ENCODE results near the gene PDE7B. TPM values are rescaled to one million over a fixed set of nuclear protein-coding genes. Genes with fewer than 3 reads are reported as not detected.

Gene PDE7B
- total RNA-seq, 1 donor from 2014 or later: 12.6 TPM

DNA sequence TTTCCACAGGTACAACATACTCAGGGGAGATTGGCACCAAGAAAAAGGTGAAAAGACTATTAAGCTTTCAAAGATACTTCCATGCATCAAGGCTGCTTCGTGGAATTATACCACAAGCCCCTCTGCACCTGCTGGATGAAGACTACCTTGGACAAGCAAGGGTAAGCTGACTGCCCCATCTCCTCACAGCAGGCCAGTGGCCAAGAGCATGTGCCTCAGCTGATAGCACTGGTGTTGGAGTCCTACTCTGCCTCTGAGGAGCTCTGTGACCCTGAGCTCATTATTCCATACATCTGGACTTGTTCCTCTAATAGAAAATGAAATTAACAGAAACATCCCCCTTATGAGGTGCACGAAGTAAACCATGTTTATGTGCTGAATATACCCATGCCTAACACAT lies 295.8 kb downstream of the PDE7B start:
- peaks cover 19% of the 10 kb centered on the region for H3K36me3 ChIP-seq
- H3K9me3 ChIP-seq (replicated peaks): peaks cover 3% of the 10 kb centered on the region
- no peak overlapping the region for H3K4me3 ChIP-seq
- H3K27me3 ChIP-seq (ENCODE audit: low read depth): no peaks in the 10 kb centered on the region
- TF ChIP-seq CTCF (IDR thresholded peaks at IDR 0.05; ENCODE audit: borderline replicate concordance): no peak
- H3K27ac ChIP-seq (replicated peaks): peak overlapping the region; percentile 56
- DNase-seq: peak; percentile 23
- peaks cover 64% of the 10 kb centered on the region for H3K4me1 ChIP-seq
- intact Hi-C loops (cut with micrococcal nuclease): no loop called here

DNA sequence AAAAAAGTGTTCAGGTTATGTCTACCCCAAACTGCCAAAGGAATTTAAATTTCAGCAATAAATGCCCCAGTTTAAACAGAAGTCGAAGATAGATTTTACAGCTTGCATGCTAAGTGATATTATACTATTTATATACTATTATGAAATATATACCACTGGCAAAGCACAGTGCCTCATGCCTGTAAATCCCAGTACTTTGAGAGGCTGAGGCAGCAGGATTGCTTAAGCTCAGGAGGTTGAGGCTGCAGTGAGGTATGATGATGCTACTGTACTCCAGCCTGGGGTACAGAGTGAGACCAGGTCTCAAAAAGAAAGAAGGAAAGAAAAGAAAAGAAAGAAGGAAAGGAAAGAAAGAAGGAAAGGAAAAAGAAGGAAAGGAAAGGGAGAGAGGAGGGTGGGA lies 296.6 kb downstream of the PDE7B start:
- Histone ChIP-seq H3K4me3 (no peak overlapping the region), H3K36me3 (peaks cover 23% of the 10 kb centered on the region), H3K4me1 (peaks cover 71% of the 10 kb centered on the region), H3K27me3 (ENCODE audit: low read depth) (no peaks in the 10 kb centered on the region), H3K9me3 (replicated peaks) (no peaks in the 10 kb centered on the region), H3K27ac (replicated peaks) (peak overlapping the region; percentile 56)
- no peak for DNase-seq
- TF ChIP-seq CTCF (IDR thresholded peaks at IDR 0.05; ENCODE audit: borderline replicate concordance): no peak
- intact Hi-C loops (cut with micrococcal nuclease): no loop called here

DNA sequence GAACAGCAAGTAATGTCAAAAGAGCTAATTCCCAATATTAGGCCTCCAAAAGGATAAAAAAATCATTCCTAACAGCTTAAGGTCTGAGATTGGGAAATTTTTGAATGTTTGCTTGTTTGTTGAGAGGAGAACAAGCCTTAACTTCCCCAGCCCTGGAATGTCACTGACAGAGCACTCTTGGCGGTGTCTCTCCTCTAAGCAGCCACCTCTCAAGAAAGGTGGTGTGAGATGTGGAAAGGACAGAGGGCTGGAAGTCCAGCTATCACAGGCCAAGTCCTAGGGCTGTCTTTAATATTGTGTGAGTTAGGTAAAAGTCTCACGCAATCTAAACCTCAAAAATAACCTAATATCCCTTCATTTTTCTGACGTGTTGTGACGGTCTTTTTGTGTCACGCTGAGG lies 297.0 kb downstream of the PDE7B start:
- Histone ChIP-seq H3K36me3 (peaks cover 26% of the 10 kb centered on the region), H3K27ac (replicated peaks) (peak overlapping the region; percentile 56), H3K4me3 (no peak overlapping the region), H3K9me3 (replicated peaks) (no peaks in the 10 kb centered on the region), H3K4me1 (peaks cover 76% of the 10 kb centered on the region), H3K27me3 (ENCODE audit: low read depth) (no peaks in the 10 kb centered on the region)
- TF ChIP-seq CTCF (IDR thresholded peaks at IDR 0.05; ENCODE audit: borderline replicate concordance): no peak
- no peak for DNase-seq
- intact Hi-C loops (cut with micrococcal nuclease): no loop called here

DNA sequence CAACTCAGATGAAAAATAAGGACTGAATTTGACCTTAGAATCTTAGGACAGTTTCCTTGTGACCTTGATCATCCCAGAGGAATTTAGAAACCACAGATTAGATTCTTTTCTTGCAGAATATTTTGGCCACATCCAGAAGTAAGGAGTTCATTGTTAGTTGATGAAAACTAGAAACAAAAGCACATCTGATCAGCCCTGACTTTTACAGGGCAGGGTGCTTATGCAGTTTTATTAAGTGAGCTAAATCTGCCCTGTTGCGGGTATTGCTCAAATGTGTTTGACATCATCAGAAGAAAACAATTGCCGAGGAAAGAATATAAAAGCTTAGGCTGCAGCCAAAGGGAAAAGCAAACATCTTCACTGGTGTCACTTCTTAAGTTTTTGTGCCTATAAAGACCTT lies 297.8 kb downstream of the PDE7B start:
- Histone ChIP-seq H3K27me3 (ENCODE audit: low read depth) (no peaks in the 10 kb centered on the region), H3K4me3 (no peak overlapping the region), H3K36me3 (peaks cover 34% of the 10 kb centered on the region), H3K27ac (replicated peaks) (peak overlapping the region; percentile 56), H3K9me3 (replicated peaks) (no peaks in the 10 kb centered on the region), H3K4me1 (peaks cover 84% of the 10 kb centered on the region)
- no peak for DNase-seq
- intact Hi-C loops (cut with micrococcal nuclease): no loop called here
- TF ChIP-seq CTCF (IDR thresholded peaks at IDR 0.05; ENCODE audit: borderline replicate concordance): no peak

DNA sequence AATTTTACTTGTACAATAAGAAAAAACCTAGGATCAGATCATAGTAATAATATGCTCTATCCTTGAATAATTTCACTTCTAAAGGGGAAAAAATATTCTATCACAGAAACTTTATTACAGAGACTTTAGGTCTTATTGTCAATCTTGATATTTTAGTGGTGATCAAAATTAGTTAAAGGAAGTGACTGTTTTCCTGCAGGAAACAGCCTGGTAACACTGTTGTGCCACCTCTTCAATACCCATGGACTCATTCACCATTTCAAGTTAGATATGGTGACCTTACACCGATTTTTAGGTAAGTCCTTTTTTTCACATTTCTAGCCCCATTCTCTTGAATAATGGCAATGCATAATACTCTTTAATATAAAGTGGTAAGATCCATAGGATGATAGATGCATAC lies 299.5 kb downstream of the PDE7B start:
- Histone ChIP-seq H3K27ac (replicated peaks) (peak overlapping the region; percentile 13), H3K36me3 (peaks cover 50% of the 10 kb centered on the region), H3K4me1 (peaks cover 71% of the 10 kb centered on the region), H3K9me3 (replicated peaks) (no peaks in the 10 kb centered on the region), H3K4me3 (no peak overlapping the region), H3K27me3 (ENCODE audit: low read depth) (no peaks in the 10 kb centered on the region)
- DNase-seq: no peak
- TF ChIP-seq CTCF (IDR thresholded peaks at IDR 0.05; ENCODE audit: borderline replicate concordance): no peak
- intact Hi-C loops (cut with micrococcal nuclease): no loop called here

Measured in left ventricle myocardium inferior (tissue), 1 donor.